ENCODE measurements around the gene ABCE1.

ABCE1 gene

DNA sequence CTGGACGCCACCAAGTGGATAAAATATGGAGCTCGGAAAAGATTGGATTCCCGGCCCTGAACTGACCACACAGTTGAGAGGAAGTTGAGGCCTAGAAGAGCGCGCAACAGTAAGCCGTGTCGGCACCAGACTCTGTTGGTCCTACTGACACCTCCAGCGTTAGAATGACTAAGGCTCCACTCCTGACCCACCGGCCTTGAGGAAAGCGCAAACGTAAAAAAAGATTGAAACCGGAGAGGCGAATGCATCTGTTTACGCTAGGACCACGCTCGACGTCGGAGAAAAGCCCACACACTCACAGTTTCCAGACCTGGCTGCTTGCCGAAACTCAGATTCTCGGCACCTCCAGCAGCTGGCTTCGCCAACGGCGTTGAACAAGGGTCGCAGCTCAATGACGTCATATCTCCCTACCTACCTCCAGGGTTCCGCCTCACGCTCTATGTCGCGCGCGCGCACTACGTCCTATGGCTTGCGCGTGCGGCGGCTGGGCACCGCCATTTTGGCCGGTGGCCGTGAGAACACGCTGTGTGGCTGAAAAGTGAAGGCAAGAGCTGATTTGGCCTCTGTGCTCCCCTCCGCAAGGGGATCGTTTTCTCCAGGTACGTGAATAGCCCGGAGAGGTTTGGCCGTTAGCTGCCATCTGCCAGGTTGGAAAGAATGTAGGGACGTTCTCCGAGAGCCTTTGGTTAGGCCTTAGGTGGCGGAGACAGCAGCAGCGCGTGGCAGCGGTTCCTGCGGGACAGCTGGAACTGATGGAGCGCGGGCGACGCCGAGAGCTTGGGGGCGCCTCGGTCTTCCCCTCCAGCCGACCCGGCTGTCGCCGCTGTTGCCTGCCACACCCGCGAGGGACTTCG lies at the start of gene ABCE1, which contains the start of gene ANAPC10:
Gene ABCE1 (plus strand): TSS at position 491 of the 854 bp plus-strand sequence. CDS start 6,102 bp downstream, outside the sequence.
Gene ANAPC10 (minus strand): TSS at position 376 of the 854 bp plus-strand sequence. CDS start 2,097 bp downstream, outside the sequence.
- peak within 1 kb of the TSS; percentile 99 for H3K4me3 ChIP-seq (ENCODE audit: low read depth, low read length)

DNA sequence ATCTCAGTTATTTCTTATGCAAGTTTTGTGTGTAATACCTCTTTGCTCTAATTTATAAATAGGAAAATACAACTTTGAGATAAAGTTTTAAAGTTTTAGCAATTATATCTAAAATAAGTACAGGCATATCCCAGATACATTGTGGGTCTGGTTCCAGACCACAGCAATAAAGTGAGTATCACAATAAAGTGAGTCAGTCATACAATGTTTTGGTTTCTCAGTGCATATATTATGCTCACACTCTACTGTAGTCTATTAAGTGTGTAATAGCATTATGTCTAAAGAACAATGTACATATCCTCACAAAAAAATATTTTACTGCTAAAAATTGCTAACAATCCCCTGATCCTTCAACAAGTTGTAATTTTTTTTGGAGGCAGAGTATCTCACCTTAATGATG lies 49.3 kb upstream of the ABCE1 start:
- H3K4me3 ChIP-seq (ENCODE audit: low read depth, low read length), result no peak overlapping the region

DNA sequence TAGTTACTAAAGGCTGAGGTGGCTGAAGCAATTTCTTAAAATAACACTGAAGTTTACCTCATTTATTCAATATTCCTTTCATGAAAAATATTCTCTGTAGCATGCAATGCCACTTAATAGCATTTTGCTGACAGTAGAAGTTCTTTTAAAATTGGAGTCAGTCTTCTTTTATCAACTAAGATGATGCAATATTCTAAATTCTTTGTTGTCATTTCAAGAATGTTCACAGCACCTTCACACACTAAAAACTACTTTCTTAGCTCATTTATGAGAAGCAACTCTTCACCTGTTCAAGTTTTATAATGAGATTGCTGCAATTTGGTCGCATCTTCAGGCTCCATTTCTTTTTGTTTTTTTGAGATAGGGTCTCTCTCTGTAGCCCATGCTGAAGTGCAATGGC lies 48.9 kb upstream of the ABCE1 start:
- no peak overlapping the region for H3K4me3 ChIP-seq (ENCODE audit: low read depth, low read length)

DNA sequence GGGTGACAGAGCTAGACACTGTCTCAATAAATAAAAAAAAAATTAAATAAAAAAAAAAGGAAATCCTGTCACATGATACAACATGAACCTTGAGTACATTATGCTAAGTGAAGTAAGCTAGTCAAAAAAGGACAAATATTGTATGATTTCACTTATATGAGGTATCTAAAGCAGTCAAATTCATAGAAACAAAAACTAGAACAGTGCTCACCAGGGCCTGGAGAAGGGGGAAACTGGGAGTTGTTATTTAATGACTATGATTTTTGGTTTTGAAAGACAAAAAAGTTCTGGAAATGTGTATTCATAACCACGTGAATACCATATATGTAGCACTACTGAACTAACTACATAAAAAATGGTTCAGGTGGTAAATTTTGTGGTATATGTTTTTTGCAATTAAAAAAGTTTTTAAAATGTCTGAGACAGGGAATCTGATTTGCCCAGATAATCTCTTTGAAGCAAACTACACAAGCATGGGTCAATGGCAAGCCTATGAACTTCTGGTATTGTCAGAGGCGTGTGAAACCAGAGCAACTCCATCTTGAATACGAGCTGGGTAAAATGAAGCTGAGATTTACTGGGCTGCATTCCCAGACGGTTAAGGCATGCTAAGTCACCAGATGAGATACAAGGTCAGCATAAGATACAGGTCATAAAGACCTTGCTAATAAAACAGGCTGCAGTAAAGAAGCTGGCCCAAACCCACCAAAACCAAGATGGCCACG lies 42.4 kb upstream of the ABCE1 start:
- no peak overlapping the region for H3K4me3 ChIP-seq (ENCODE audit: low read depth, low read length)

DNA sequence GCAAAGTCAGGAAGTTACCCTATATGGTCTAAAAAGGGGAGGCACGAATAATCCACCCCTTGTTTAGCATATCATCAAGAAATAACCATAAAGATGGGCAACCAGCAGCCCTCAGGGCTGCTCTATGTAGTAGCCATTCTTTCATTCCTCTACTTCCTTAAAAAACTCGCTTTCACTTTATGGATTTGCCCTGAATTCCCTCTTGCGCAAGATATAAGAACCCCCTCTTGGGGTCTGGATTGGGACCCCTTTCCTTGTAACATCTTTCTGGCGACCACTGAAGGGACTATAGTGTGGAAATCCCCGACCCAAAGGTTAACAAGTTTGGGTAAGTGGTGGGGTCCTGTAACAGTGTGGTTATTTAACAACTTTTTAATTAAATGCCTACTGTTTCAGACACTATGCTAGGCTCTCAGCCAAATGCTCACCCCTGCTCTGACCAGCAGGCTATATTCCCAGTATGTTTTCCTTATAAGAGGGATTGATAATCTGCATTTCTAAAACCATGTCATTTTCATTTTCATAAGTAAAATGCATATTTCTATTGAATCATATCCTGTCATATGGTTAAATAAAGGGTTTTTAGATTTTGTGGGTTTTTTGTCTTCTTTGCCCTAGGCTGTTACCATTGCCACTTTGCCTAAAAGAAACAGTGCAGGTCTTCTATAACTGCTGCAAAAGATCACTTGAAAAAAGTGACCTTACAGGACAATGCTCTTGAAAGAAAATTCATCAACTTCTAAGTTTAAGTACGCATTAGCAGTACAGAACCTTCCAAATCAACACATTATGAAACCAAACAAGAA lies 41.6 kb upstream of the ABCE1 start:
- H3K4me3 ChIP-seq (ENCODE audit: low read depth, low read length), result no peak overlapping the region

DNA sequence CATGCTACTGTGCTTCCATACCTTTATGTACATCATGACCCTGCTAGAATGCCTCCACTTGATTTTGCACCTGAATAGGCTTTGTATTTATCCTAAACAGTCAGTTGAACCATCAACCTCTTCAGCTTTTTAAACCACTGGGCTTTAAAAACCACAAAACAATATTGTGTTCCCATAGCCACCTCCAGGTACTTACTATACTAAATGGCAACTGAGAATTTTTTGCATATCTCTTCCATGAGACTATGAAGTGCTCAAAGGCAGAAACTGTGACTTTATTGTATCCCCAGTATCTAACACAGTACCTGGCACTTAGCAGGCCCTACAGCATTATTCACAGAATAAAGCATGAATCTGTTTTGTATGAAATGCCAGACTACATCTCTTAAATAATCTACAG lies 39.9 kb upstream of the ABCE1 start:
- H3K4me3 ChIP-seq (ENCODE audit: low read depth, low read length), result no peak overlapping the region

DNA sequence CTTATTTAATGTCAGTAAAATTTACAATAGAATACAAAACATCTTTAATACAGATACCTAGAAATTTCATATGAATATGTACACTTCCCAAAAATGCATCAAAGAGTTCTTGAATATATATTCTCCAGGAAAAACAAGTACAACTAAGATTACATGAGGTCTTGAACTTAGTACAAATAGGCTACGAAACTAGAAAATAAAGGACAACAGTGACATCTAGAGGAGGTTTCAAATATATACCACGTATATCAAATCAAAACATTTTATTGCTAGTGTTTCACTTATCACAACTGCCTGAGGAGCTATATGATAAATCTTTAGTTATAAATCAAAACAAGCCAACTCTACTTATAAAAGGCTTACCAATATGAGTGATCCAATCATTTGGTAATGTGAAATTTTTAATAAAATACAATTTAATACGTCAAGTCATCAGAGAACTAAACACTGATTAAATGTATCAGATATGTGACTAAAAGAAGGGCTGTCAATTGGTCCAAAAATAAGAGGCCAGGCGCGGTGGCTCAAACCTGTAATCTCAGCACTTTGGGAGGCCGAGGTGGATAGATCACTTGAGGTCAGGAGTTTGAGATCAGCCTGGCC lies 36.7 kb upstream of the ABCE1 start:
- no peak overlapping the region for H3K4me3 ChIP-seq (ENCODE audit: low read depth, low read length)

DNA sequence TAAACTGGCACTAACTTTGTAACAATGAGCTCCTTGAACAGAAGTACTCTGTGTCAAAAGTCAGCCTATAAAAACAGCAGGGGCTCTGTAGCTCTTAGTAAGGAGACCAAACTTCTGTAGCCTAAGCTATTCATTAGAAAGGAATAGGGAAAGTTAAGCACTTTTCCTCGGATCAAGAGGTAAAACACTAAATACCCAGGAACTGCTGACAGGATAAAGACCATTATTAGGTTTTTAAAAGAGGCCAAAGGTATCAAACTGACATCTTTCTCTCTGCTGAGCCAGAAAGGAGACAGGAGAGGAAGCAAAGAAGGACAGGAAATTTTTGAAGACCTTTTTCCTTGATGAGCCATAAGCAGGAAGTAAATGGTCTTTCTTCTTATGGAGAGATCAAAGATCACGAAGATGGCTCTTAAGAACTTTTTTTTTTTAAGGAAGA lies 32.0 kb upstream of the ABCE1 start:
- H3K4me3 ChIP-seq (ENCODE audit: low read depth, low read length), result no peak overlapping the region

DNA sequence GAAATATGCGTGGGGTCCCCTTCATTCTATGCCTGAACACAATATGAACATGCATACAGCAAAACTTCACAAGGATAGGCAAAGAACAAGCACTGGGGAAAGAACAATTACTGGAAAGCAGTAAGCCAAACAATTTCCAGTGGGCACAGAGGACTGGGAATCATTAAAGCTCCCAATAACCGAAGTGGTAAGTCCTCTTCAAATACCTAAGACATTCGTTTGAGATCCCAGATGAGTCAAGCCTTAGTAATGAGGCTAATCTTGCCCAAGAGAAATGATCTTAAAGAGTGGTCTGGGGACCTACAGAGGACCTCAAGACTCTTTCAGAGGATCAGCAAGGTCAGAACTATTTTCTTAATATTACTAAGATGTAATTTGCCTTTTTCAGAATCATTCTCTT lies 28.8 kb upstream of the ABCE1 start:
- H3K4me3 ChIP-seq (ENCODE audit: low read depth, low read length), result no peak overlapping the region

DNA sequence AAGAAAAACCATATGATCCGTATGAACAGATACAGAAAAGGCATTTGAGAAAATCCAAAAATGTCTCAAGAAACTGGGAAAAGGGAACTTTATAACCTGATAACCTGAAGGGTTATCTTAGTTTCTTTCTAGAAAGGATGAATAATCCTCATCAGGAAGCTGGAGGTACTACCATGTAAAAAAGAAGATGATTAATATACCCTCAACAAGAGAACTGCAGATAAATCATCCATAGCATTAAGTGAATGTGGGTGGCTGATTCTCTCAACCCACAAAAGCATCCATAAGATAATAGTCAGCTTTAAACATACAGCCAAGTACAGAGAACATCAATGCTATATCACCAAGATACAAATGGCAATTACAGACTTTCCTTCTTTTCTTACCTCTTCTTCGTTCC lies 26.6 kb upstream of the ABCE1 start:
- no peak overlapping the region for H3K4me3 ChIP-seq (ENCODE audit: low read depth, low read length)

DNA sequence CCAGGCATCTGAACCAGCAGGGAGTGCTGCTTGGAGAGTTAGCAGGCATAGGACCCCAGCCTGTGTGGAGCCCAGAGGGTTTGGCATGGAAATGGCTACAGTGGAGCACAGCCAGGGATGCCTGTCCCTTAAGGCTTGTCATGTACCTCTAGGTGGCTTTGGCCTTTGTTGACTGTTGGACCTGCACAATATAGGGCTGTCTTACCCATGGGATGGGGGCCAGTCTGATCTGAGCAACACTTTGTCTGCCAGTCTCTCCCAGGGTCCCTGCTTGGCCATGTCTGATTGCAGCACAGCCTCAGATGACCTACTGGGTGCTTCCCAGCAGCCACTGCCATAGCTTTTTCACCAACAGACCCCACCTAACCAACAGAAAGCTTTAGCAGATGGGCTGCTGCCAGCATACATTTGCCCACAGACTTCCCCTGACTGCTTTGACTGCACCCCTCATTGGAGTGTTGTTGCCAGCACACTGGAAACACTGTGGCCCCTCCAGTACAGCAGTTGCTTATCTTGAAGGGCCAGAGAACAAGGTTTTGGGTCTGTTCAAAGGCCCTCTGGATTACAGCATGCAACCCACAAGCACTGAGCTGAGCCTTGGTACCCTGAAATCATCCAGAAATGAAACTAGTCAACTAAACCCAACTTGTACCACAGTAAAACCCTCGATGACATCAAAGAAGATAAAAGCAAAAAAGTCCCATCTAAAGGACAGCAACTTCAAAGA lies 22.2 kb upstream of the ABCE1 start:
- no peak overlapping the region for H3K4me3 ChIP-seq (ENCODE audit: low read depth, low read length)

DNA sequence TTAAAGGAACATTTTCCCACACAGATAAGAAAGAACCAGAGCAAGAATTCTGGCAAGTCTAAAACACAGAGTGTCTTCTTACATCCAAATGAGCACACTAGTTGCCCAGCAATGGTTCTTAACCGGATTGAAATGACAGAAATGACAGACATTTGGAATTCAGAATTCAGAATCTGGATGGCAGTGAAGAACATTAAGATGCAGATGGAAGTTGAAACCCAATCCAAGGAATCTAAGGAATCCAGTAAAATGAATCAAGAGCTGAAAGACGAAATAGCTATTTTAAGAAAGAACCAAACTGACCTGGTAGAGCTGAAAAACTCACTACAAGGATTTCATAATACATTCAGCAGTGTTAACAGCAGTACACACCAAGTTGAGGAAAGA lies 21.6 kb upstream of the ABCE1 start:
- no peak overlapping the region for H3K4me3 ChIP-seq (ENCODE audit: low read depth, low read length)

DNA sequence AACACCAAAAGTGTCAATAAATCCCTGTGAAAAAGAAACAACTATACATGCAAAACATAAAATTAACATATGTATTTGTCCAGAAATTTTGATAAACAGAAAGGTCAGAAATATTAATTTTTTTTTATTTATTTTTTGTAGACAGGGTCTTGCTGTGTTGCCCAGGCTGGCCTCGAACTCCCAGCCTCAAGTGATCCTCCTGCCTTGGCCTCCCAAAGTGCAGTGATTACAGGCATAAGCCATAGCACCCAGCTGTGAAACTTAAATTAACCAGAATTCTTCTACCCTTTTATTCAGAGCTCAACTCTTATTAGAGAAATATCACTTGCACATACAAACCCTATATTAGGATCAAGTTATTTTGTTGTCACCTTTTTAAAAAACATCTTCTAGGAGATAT lies 16.4 kb upstream of the ABCE1 start:
- H3K4me3 ChIP-seq (ENCODE audit: low read depth, low read length), result no peak overlapping the region

DNA sequence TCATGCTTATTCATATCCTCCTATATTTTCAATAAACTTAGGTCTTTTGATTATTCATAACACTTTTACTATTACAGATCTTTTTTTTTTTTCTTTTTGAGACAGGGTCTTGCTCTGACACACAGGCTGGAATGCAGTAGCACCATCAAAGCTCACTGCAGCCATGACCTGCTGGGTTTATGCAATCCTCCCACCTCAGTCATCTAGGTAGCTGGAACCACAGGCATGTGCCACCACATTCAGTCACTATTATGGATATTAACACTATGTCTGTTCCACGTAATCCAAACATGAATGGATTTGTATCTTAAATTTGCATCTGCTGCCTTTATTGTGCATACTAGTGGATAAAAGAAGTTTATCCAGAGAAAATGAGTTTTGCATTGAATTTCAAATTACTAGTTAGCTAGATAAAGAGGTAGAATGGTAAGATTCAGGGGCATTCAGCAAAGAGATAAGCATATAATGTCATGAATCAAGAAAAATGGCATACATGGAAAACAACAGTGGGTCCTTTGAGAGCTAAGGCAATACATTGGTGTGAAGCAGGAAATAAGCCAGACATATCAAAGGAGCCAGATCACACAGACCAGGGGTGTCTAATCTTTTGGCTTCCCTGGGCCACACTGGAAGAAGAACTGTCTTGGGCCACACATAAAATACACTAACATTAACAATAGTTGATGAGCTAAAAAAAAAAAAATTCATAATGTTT lies 14.1 kb upstream of the ABCE1 start:
- H3K4me3 ChIP-seq (ENCODE audit: low read depth, low read length), result no peak overlapping the region

DNA sequence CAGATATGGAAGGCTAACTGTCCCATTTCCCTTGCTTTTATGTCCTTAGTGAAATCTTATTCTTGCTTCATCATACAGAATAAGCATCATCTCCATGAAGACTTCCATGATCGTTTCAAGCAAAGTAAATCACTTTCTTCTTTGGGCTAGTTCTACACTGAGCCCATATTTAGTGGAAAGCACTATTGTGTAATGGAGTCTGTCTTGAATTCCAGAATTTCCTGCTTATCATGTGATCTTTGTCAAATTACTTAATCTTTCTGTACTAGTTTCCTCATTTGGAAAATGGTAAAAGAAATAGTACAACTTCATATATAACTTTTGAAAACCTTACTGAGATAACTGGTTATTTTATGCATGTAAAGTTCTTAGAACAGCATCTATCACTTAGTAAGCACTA lies 7.7 kb upstream of the ABCE1 start:
- no peak overlapping the region for H3K4me3 ChIP-seq (ENCODE audit: low read depth, low read length)

DNA sequence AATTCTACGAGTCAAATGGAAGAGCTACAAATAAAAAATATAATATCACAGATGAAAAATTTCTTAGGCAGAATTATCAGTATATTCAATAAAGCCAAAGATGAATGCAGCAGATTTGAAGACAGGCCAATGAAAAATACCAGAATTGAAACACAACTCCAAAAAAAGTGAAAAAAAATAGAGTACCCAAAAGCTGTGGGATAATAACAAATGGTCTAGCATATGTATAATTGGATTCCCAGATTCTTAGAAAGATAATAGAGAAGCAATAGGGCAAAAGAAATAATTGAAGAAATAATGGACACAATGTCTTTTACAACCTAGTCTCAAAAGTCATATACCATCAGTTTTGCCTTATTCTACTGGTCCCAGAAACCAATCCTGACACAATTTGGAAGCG lies 4.5 kb upstream of the ABCE1 start:
- no peak overlapping the region for H3K4me3 ChIP-seq (ENCODE audit: low read depth, low read length)

DNA sequence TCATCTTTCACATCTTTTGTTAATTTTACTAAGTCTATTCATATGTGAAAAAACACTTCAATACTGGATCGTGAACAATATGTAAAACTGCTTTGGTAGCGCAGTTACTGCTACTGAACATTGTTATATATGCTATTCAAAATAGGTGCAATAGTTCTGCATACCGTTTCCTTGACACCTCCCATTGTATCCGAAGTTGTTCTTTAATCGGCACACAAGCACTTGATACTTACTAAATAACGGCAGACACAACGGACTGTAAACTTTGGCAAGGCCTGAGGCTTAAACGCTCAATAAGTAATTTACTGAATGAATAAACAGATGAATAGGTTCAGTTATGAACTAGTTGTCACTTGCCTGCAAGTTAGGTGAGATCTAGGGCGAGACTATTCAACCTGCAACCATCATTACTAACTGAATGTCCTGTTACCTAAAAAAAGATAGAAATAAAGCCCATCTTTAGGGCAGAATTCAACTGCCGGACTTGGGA lies 735 bp upstream of the ABCE1 start:
- H3K4me3 ChIP-seq (ENCODE audit: low read depth, low read length), result peak overlapping the region; percentile 99

DNA sequence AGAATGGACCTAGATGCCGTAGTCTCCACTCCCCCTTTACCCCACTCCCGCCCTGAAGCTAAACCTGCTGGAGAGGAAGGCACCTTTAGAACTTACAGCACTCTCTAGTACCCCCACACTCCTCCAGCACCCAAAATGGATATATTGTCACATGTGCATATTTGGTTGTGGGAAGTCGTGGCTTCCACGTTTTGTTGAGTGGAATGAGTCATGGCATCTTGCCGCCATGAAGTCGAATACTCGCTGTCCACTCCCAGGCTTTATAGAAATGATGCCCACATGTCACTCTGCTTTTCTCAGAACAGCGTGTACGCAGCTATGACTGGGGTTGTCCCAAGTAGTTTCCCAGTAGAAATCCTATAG lies 545 bp downstream of the ABCE1 start:
- peak overlapping the region; percentile 99 for H3K4me3 ChIP-seq (ENCODE audit: low read depth, low read length)

DNA sequence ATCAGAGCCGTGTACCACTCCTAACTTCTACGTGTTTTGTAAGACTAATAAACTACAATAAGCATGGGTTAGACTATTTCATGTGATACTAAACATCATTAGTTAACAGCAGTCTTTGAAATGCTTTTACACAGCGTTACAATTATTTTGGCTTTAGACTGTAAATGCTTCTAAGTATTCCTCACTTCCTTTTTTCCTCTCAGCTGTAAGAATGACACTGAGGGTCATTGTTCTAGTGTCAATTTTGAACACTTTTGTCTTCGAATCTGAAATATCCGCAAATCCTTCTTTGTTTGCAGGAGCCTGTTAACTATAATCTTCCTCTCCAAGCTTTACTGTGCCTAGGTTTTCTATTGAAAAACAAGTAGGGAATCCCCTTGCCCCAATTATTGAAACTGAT lies 1.5 kb downstream of the ABCE1 start:
- peak overlapping the region; percentile 99 for H3K4me3 ChIP-seq (ENCODE audit: low read depth, low read length)

DNA sequence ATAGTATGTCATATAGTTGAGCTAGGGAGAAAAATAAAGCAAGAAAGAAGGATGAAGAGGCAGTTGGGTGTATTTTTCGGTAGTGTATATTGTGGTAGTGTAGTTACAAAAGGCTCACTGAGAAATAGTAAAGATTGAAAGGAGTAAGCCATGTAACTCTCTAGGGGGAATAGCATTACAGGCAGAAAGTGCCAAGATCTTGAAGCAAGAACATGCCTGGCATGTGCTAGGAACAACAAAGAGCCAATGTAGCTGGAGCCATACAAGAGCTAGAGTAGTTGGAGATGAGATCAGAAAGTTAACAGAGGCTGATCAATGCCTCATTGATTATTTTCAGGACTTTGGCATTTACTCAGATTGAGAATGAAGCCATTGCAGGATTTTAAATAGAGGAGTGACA lies 3.0 kb downstream of the ABCE1 start:
- H3K4me3 ChIP-seq (ENCODE audit: low read depth, low read length), result no peak overlapping the region

Measured in iPS-11a (cell line).